Stomach (tissue), 9 donors: Measurements from ENCODE around the gene KPNA4. TPM values are rescaled to one million over a fixed set of nuclear protein-coding genes. Genes with fewer than 3 reads are reported as not detected.
"Not testable (repeated sequence)": the region's sequence is repeated elsewhere in the genome, so short reads cannot be mapped to it uniquely, and the experiment has no call there.

Source experiments
- DNase-seq, 2 donors: peaks; one replicate each; pipeline versions ENCODE4 v3.0.0 to v3.0.0-alpha.2; 2013 to 2019
- H3K27ac ChIP-seq, 5 donors: fragments of 200-600 bp in 4 of 5; sonication (generic) in 4 of 5; one replicate each; pipeline ENCODE4 v1.5.1; 2013 to 2019; ENCODE audit warnings: mild to moderate bottlenecking in 1 of 5, moderate library complexity in 1 of 5
- H3K27me3 ChIP-seq, 3 donors: fragments of 200-600 bp; sonication (generic); one replicate each; pipeline ENCODE4 v1.5.1; 2017 to 2019; ENCODE audit warnings: mixed run types in 1 of 3
- H3K36me3 ChIP-seq, 4 donors: fragments of 200-600 bp; sonication (generic); 1 replicate in 3 of 4; 2 replicates in 1 of 4; pipeline ENCODE4 v1.5.1; 2016 to 2019
- H3K4me1 ChIP-seq, 4 donors: fragments of 200-600 bp; sonication (generic); one replicate each; pipeline ENCODE4 v1.5.1; 2016 to 2019
- H3K4me3 ChIP-seq, 4 donors: fragments of 200-600 bp; sonication (generic) in 3 of 4; one replicate each; pipeline ENCODE4 v1.5.1; 2016 to 2019; ENCODE audit warnings: mild to moderate bottlenecking in 1 of 4
- H3K9me3 ChIP-seq, 4 donors: fragments of 200-600 bp; sonication (generic); one replicate each; pipeline ENCODE4 v1.5.1; 2016 to 2019
- EP300 ChIP-seq: sonication (generic); formaldehyde crosslinking; IDR thresholded peaks from one replicate; pipeline ENCODE4 v1.6.1; 2017; ENCODE audit warnings: antibody characterized with exemption
- POLR2A ChIP-seq, 4 donors: fragments of 450-650 bp; IDR thresholded peaks; one replicate each; pipeline ENCODE4 v1.6.1; 2016; ENCODE audit warnings: antibody characterized with exemption in 4 of 4, control low read depth in 2 of 4, mild to moderate bottlenecking in 1 of 4, moderate library complexity in 1 of 4
- POLR2AphosphoS5 ChIP-seq, 3 donors: sonication (generic); formaldehyde crosslinking; IDR thresholded peaks; one replicate each; pipeline ENCODE4 v1.6.1; 2016; ENCODE audit warnings: antibody characterized with exemption in 3 of 3
- WGBS, 5 donors: extraction: QIAGEN DNeasy Blood & Tissue Kit in 3 of 5; methylation state at CpG; one replicate each; pipeline versions ENCODE4 v1.1.5 to v1.1.7; 2013 to 2018; 5-methylcytosine and 5-hydroxymethylcytosine counted together
- intact Hi-C: fragments of 100-400 bp; cut with DNase I; formaldehyde crosslinking; loops from one replicate; pipeline ENCODE4 v1.15.1; 2023; ENCODE audit warnings: low total_unique reads
- polyA plus RNA-seq, 3 donors: library from polyadenylated mRNA; stranded (reverse); fragments of 200-250 nt; gene quantifications; one replicate each; pipeline ENCODE4 v1.2.3, GENCODE V29; 2013
- total RNA-seq, 5 donors: library from RNA; depleted of rRNA; stranded (reverse); fragments of >200 nt; gene quantifications; one replicate each; pipeline versions ENCODE4 v1.1.0 to v1.2.3, GENCODE V29; 2014 to 2016
- TF ChIP-seq, protein P1 (sequence below), 7 experiments: fragments of 450-650 bp in 4 of 7; fragments of 200-600 bp in 3 of 7; sonication (generic) in 3 of 7; IDR thresholded peaks; one replicate each; pipeline ENCODE4 v1.5.1; 2016 to 2019; ENCODE audit warnings: antibody characterized with exemption in 7 of 7, control low read depth in 2 of 7, mild to moderate bottlenecking in 1 of 7
- donor health status: healthy with polysubstance abuse.
- donor health status: Bipolar disorder and iron deficiency.
- donor health status: healthy.

The KPNA4 gene
- total and polyA plus RNA-seq, 8 donors, result 3.8 to 41.7 (median 16.1) TPM

DNA sequence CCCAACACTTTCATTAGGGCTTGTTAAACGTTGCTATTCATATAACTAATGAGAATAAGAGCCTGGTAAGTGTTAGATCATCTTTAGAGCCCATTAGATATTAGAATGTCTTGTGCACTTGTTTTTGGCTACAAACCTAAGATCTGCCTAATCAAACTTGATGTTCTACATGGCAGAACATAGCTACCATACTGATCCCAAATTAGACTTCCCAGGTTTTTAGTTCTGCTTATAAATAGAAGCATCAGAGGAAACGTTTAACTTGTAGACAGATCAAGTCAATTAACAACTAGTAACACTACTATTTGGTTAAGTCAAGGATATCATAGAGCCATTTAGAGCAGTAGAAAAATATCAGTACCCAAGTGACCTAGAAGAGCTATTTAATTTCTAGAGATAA, 11.7 kb upstream of the KPNA4 start:
- Histone ChIP-seq H3K36me3 (no peaks in the 10 kb centered on the region), H3K9me3 (peaks cover 0 to 9% (median 2%) of the 10 kb centered on the region in 4 donors), H3K27me3 (no peaks in the 10 kb centered on the region), H3K27ac (no peak overlapping the region), H3K4me3 (no peak overlapping the region), H3K4me1 (peaks cover 0 to 13% (median 0%) of the 10 kb centered on the region in 4 donors)
- TF ChIP-seq, protein P1, sequence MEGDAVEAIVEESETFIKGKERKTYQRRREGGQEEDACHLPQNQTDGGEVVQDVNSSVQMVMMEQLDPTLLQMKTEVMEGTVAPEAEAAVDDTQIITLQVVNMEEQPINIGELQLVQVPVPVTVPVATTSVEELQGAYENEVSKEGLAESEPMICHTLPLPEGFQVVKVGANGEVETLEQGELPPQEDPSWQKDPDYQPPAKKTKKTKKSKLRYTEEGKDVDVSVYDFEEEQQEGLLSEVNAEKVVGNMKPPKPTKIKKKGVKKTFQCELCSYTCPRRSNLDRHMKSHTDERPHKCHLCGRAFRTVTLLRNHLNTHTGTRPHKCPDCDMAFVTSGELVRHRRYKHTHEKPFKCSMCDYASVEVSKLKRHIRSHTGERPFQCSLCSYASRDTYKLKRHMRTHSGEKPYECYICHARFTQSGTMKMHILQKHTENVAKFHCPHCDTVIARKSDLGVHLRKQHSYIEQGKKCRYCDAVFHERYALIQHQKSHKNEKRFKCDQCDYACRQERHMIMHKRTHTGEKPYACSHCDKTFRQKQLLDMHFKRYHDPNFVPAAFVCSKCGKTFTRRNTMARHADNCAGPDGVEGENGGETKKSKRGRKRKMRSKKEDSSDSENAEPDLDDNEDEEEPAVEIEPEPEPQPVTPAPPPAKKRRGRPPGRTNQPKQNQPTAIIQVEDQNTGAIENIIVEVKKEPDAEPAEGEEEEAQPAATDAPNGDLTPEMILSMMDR (IDR thresholded peaks at IDR 0.05), result no peak
- TF ChIP-seq EP300 (no peak), POLR2A (IDR thresholded peaks at IDR 0.05) (no peak), POLR2AphosphoS5 (IDR thresholded peaks at IDR 0.05) (no peak)
- no peak for DNase-seq
- intact Hi-C loops, result no loop called here
- 18 to 38% (median 22%) methylated on average over 2 of the region's 2 CpGs for WGBS, 5 donors

DNA sequence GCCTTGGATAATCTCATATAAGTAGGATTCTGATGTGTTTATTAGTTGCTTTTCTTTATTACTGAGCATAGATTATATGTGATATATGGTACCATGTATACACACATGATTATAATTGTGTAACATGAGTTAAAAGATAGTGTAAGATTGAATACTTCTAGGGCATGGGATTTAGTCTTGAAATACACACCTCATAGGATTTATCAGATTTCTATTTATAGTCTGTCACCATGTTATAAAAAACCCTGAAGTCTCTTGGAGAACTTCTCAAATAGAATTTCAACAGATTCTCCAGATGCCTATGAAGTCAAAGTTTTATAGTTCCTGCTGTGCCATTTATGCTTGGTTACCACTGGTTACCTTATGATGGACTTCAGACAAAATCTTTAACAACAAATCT, 11.2 kb upstream of the KPNA4 start:
- DNase-seq, result no peak
- no peak overlapping the region for H3K4me3 ChIP-seq
- H3K4me1 ChIP-seq, result peaks cover 0 to 13% (median 0%) of the 10 kb centered on the region in 4 donors
- TF ChIP-seq POLR2A (IDR thresholded peaks at IDR 0.05), result no peak
- no peak for TF ChIP-seq POLR2AphosphoS5 (IDR thresholded peaks at IDR 0.05)
- TF ChIP-seq EP300, result no peak
- TF ChIP-seq, protein P1 (IDR thresholded peaks at IDR 0.05), result no peak
- H3K27ac ChIP-seq, result no peak overlapping the region
- peaks cover 0 to 9% (median 2%) of the 10 kb centered on the region in 4 donors for H3K9me3 ChIP-seq
- intact Hi-C loops, result no loop called here
- H3K36me3 ChIP-seq, result no peaks in the 10 kb centered on the region
- no peaks in the 10 kb centered on the region for H3K27me3 ChIP-seq

DNA sequence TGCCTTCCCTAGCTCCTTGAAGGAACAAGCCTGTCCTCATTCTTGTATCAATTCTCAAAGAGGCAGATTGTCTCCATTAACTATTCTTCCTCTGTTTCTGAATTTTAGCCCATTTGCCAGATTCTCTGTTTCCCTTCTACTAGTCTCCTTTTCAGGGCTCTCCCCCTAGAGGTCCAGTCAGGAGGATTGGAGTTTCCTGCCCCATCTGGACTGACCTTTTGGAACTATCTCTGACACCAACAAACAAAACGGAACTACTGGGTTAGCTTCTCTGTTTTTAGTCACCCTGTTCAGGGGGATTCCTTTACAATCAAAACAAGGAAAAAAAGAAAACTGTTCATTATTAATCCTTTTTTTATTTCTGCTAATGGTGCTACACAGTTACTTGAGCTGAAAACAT, 10.2 kb upstream of the KPNA4 start:
- no peak for TF ChIP-seq POLR2A (IDR thresholded peaks at IDR 0.05)
- TF ChIP-seq POLR2AphosphoS5 (IDR thresholded peaks at IDR 0.05), result no peak
- TF ChIP-seq, protein P1 (IDR thresholded peaks at IDR 0.05), result no peak
- no peak for TF ChIP-seq EP300
- intact Hi-C loops, result no loop called here
- Histone ChIP-seq H3K27ac (no peak overlapping the region), H3K4me1 (peaks cover 0 to 13% (median 0%) of the 10 kb centered on the region in 4 donors), H3K9me3 (peaks cover 0 to under 1% (median 0%) of the 10 kb centered on the region in 4 donors), H3K36me3 (no peaks in the 10 kb centered on the region), H3K4me3 (no peak overlapping the region), H3K27me3 (no peaks in the 10 kb centered on the region)
- no peak for DNase-seq
- 37 to 80% (median 57%) methylated on average over 1 of the region's 1 CpG for WGBS, 5 donors

DNA sequence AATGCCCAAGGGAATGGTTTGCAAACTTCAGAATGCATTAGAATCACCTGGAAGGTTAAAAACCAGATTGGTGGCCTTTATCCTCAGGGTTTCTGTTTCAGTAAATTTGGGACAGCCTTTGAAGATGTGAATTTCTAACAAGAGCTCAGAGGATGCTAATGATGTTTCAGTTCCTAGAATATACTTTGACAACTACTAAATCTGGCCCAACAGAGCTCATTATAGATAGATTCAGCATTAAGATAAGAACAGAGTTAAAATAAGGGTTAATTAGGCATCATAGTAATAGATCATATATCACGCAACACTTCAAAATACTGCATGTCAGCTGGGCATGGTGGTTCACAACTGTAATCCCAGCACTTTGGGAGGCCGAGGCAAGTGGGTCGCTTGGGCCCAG, 9.3 kb upstream of the KPNA4 start:
- peaks cover 0 to 13% (median 0%) of the 10 kb centered on the region in 4 donors for H3K4me1 ChIP-seq
- no peak overlapping the region for H3K27ac ChIP-seq
- no peak for DNase-seq
- WGBS, 5 donors, result 92 to 98% (median 96%) methylated on average over 3 of the region's 3 CpGs
- H3K27me3 ChIP-seq, result no peaks in the 10 kb centered on the region
- H3K36me3 ChIP-seq, result no peaks in the 10 kb centered on the region
- no peaks in the 10 kb centered on the region for H3K9me3 ChIP-seq
- H3K4me3 ChIP-seq, result no peak overlapping the region
- intact Hi-C loops, result no loop called here
- no peak for TF ChIP-seq POLR2A (IDR thresholded peaks at IDR 0.05)
- TF ChIP-seq, protein P1 (IDR thresholded peaks at IDR 0.05), result no peak
- TF ChIP-seq POLR2AphosphoS5 (IDR thresholded peaks at IDR 0.05), result no peak
- no peak for TF ChIP-seq EP300

DNA sequence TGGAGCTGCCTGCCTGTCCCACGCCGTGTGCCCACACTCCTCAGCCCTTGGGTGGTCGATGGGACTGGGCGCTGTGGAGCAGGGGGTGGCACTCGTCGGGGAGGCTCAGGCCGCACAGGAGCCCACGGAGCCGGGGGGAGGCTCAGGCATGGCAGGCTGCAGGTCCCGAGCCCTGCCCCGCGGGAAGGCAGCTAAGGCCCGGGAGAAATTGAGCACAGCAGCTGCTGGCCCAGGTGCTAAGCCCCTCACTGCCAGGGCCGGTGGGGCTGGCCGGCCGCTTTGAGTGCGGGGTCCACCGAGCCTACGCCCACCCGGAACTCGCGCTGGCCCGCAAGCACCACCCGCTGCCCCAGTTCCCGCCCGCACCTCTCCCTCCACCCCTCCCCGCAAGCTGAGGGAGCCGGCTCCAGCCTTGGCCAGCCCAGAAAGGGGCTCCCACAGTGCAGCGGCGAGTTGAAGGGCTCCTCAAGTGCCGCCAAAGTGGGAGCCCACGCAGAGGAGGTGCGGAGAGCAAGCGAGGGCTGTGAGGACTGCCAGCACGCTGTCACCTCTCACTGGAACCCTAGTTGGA, 8.7 kb upstream of the KPNA4 start:
- DNase-seq, intact Hi-C loops: not testable (repeated sequence)

More for the DNA sequence above, 8.7 kb upstream of the KPNA4 start:
- WGBS, 5 donors, result 97 to 99% (median 98%) methylated on average over 27 to 35 of the region's 35 CpGs
- H3K4me1 ChIP-seq, result peaks cover 0 to 13% (median 0%) of the 10 kb centered on the region in 4 donors
- not testable (repeated sequence) for H3K9me3 ChIP-seq, H3K27me3 ChIP-seq, H3K27ac ChIP-seq, H3K36me3 ChIP-seq, H3K4me3 ChIP-seq
